HepG2 (cell line): ENCODE measurements around the gene SIGLEC10. TPM values are rescaled to one million over a fixed set of nuclear protein-coding genes. Genes with fewer than 3 reads are reported as not detected.
A peak's percentile ranks its signal among the peaks of the same experiment; 100 is the strongest.

ENCODE experiments used
- ATF1 ChIP-seq: IDR thresholded peaks from 2 replicates; pipeline ENCODE4 v1.6.1; 2016; ENCODE audit warnings: mild to moderate bottlenecking, control low read depth
- FLYWCH1 ChIP-seq: sonication (generic); formaldehyde crosslinking; IDR thresholded peaks from 2 replicates; pipeline ENCODE4 v1.8.1; 2023; ENCODE audit warnings: mild to moderate bottlenecking, missing genetic modification reagents
- HNRNPLL ChIP-seq: fragments of 200-400 bp; formaldehyde crosslinking; IDR thresholded peaks from 2 replicates; pipeline ENCODE4 v1.6.1; 2017; ENCODE audit warnings: mild to moderate bottlenecking, low read depth, low read length; ENCODE audit not compliant: poor library complexity, severe bottlenecking
- ISL2 ChIP-seq: sonication (generic); formaldehyde crosslinking; IDR thresholded peaks from 2 replicates; pipeline ENCODE4 v1.5.0; 2020; ENCODE audit warnings: missing genetic modification reagents
- MED1 ChIP-seq: sonication (generic); formaldehyde crosslinking; IDR thresholded peaks from 2 replicates; pipeline ENCODE4 v1.4.0; 2020; ENCODE audit warnings: missing genetic modification reagents
- MYC ChIP-seq: sonication (generic); formaldehyde crosslinking; IDR thresholded peaks from 2 replicates; pipeline ENCODE4 v1.9.0; 2021; ENCODE audit warnings: missing genetic modification reagents, borderline replicate concordance
- NCOA1 ChIP-seq: sonication (generic); formaldehyde crosslinking; IDR thresholded peaks from 2 replicates; pipeline ENCODE4 v1.9.0; 2021; ENCODE audit warnings: missing genetic modification reagents
- PCBP1 ChIP-seq: fragments of 200-400 bp; formaldehyde crosslinking; IDR thresholded peaks from 2 replicates; pipeline ENCODE4 v1.6.1; 2017; ENCODE audit warnings: mild to moderate bottlenecking, low read depth, low read length, borderline replicate concordance
- SIN3A ChIP-seq: IDR thresholded peaks from 2 replicates; pipeline ENCODE4 v1.6.1; 2011; ENCODE audit warnings: low read depth, mild to moderate bottlenecking, control low read depth, low read length, borderline replicate concordance
- SIX1 ChIP-seq: sonication (generic); formaldehyde crosslinking; IDR thresholded peaks from 2 replicates; pipeline ENCODE4 v1.4.0; 2020; ENCODE audit warnings: missing genetic modification reagents, borderline replicate concordance
- ZMYM3 ChIP-seq: sonication (generic); formaldehyde crosslinking; IDR thresholded peaks from 2 replicates; pipeline ENCODE4 v1.5.1; 2020; ENCODE audit warnings: mild to moderate bottlenecking, missing genetic modification reagents
- ZNF317 ChIP-seq: sonication (generic); formaldehyde crosslinking; IDR thresholded peaks from 2 replicates; pipeline ENCODE4 v1.5.0; 2020; ENCODE audit warnings: mild to moderate bottlenecking, missing genetic modification reagents
- ZNF772 ChIP-seq: sonication (generic); formaldehyde crosslinking; IDR thresholded peaks from 2 replicates; pipeline ENCODE4 v1.5.0; 2020; ENCODE audit warnings: mild to moderate bottlenecking, missing genetic modification reagents
- ZNF883 ChIP-seq: sonication (generic); formaldehyde crosslinking; IDR thresholded peaks from 2 replicates; pipeline ENCODE4 v1.5.1; 2020; ENCODE audit warnings: mild to moderate bottlenecking, missing genetic modification reagents; ENCODE audit errors: not compliant biosample characterization
- polyA plus RNA-seq, 8 experiments: library from polyadenylated mRNA; depleted of rRNA in 3 of 8; stranded (reverse) in 7 of 8; unstranded in 1 of 8; fragments of >200 nt; fragmentation: Illumina TruSeq in 4 of 8; extraction: Trizol in 4 of 8; gene quantifications; 2 replicates each; pipeline versions ENCODE4 v1.2.1 to v1.2.3, GENCODE V29; 2011 to 2016; ENCODE audit warnings: low read depth in 4 of 8, missing spikeins in 1 of 8, mixed read lengths in 1 of 8; ENCODE audit not compliant: insufficient read depth in 1 of 8
- total RNA-seq, 5 experiments: library from RNA; depleted of rRNA; stranded (reverse); fragments of >200 nt; fragmentation: Illumina TruSeq; extraction: Trizol; gene quantifications; 2 replicates each; pipeline ENCODE4 v1.2.3, GENCODE V29; 2016; ENCODE audit warnings: low read depth in 1 of 5
- TF ChIP-seq, protein P1 (sequence below): IDR thresholded peaks from 2 replicates; pipeline ENCODE4 v1.6.1; 2016; ENCODE audit warnings: missing genetic modification reagents, missing compliant biosample characterization
- TF ChIP-seq, protein P2 (sequence below): sonication (generic); formaldehyde crosslinking; IDR thresholded peaks from 2 replicates; pipeline ENCODE4 v1.4.0; 2020; ENCODE audit warnings: mild to moderate bottlenecking, missing genetic modification reagents, borderline replicate concordance
- TF ChIP-seq, protein P3 (sequence below): sonication (generic); formaldehyde crosslinking; IDR thresholded peaks from 2 replicates; pipeline ENCODE4 v1.5.0; 2020; ENCODE audit warnings: mild to moderate bottlenecking, missing genetic modification reagents, moderate library complexity
- TF ChIP-seq, protein P4 (sequence below): sonication (generic); formaldehyde crosslinking; conservative IDR thresholded peaks from 2 replicates; pipeline ENCODE4 v1.4.0; 2020; ENCODE audit warnings: mild to moderate bottlenecking, missing genetic modification reagents, moderate library complexity

The SIGLEC10 gene
- total and polyA plus RNA-seq, 2 of the 13 experiments (the other 11 are each of a cell fraction or from before 2014, with no cell fraction given): not detected

DNA sequence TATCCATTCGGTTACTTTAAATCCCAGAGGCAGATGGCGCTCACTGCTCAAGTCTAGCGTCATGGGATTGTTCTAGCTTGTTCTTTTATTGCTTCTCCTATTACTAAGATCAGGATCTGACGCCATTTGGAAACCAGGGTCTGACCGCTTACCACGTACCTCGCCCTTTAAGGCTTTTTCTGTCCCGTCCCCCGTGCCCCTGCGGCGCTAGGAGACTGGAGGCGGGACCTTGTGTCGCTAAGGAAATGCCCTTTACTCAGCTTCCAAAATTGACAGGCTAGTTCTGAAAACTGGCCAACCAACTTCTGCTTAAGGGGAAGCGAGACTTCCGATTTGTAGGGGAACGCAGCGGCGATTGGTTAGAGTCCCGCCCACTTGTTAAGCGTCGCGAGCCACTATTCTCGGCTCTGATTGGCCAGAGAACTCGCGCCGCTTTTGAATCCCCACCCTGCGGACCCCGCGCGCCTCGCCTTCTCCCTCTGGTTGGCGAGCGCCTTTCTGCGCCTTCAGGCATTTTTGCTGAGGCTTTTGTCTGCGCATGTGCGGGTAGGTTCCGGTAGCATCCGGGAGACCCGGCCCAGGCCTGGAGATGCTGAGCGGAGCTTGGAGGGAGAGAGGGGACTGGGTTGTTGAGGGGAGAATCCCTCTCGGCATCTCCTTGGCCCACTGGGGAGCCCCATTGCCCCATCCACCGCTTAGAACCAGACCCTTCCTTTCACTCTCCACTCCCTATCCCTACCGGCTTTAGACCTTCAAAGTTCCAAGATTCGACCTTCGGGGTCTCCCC, 23.2 kb downstream of the SIGLEC10 start (continued):
- TF ChIP-seq MED1 (peak; percentile 40; the same call in 1 of the 2 replicates), ISL2 (CRISPR knock-in tag) (peak; percentile 34; the same call in 1 of the 2 replicates), SIN3A (peak; percentile 93), ZNF772 (no peak), NCOA1 (CRISPR knock-in tag) (no peak), HNRNPLL (peak; percentile 22), PCBP1 (peak; percentile 84; the same call in 1 of the 2 replicates), ZMYM3 (CRISPR knock-in tag) (no peak), ZNF883 (CRISPR knock-in tag) (peak; percentile 20), FLYWCH1 (peak; percentile 90), ATF1 (CRISPR knock-in tag) (peak; percentile 90), MYC (CRISPR knock-in tag) (peak; percentile 54; the same call in 1 of the 2 replicates), SIX1 (CRISPR knock-in tag) (no peak), ZNF317 (CRISPR knock-in tag) (0 out of 2 replicates have a peak, but pooled peaks have one; percentile 28)
- TF ChIP-seq, protein P1, sequence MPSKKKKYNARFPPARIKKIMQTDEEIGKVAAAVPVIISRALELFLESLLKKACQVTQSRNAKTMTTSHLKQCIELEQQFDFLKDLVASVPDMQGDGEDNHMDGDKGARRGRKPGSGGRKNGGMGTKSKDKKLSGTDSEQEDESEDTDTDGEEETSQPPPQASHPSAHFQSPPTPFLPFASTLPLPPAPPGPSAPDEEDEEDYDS (CRISPR knock-in tag): peak; percentile 70
- TF ChIP-seq, protein P2, sequence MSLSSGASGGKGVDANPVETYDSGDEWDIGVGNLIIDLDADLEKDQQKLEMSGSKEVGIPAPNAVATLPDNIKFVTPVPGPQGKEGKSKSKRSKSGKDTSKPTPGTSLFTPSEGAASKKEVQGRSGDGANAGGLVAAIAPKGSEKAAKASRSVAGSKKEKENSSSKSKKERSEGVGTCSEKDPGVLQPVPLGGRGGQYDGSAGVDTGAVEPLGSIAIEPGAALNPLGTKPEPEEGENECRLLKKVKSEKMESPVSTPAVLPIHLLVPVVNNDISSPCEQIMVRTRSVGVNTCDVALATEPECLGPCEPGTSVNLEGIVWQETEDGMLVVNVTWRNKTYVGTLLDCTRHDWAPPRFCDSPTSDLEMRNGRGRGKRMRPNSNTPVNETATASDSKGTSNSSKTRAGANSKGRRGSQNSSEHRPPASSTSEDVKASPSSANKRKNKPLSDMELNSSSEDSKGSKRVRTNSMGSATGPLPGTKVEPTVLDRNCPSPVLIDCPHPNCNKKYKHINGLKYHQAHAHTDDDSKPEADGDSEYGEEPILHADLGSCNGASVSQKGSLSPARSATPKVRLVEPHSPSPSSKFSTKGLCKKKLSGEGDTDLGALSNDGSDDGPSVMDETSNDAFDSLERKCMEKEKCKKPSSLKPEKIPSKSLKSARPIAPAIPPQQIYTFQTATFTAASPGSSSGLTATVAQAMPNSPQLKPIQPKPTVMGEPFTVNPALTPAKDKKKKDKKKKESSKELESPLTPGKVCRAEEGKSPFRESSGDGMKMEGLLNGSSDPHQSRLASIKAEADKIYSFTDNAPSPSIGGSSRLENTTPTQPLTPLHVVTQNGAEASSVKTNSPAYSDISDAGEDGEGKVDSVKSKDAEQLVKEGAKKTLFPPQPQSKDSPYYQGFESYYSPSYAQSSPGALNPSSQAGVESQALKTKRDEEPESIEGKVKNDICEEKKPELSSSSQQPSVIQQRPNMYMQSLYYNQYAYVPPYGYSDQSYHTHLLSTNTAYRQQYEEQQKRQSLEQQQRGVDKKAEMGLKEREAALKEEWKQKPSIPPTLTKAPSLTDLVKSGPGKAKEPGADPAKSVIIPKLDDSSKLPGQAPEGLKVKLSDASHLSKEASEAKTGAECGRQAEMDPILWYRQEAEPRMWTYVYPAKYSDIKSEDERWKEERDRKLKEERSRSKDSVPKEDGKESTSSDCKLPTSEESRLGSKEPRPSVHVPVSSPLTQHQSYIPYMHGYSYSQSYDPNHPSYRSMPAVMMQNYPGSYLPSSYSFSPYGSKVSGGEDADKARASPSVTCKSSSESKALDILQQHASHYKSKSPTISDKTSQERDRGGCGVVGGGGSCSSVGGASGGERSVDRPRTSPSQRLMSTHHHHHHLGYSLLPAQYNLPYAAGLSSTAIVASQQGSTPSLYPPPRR (CRISPR knock-in tag): no peak
- TF ChIP-seq, protein P3, sequence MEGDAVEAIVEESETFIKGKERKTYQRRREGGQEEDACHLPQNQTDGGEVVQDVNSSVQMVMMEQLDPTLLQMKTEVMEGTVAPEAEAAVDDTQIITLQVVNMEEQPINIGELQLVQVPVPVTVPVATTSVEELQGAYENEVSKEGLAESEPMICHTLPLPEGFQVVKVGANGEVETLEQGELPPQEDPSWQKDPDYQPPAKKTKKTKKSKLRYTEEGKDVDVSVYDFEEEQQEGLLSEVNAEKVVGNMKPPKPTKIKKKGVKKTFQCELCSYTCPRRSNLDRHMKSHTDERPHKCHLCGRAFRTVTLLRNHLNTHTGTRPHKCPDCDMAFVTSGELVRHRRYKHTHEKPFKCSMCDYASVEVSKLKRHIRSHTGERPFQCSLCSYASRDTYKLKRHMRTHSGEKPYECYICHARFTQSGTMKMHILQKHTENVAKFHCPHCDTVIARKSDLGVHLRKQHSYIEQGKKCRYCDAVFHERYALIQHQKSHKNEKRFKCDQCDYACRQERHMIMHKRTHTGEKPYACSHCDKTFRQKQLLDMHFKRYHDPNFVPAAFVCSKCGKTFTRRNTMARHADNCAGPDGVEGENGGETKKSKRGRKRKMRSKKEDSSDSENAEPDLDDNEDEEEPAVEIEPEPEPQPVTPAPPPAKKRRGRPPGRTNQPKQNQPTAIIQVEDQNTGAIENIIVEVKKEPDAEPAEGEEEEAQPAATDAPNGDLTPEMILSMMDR (CRISPR knock-in tag): no peak; the same call in 1 of the 2 replicates
- TF ChIP-seq, protein P4, sequence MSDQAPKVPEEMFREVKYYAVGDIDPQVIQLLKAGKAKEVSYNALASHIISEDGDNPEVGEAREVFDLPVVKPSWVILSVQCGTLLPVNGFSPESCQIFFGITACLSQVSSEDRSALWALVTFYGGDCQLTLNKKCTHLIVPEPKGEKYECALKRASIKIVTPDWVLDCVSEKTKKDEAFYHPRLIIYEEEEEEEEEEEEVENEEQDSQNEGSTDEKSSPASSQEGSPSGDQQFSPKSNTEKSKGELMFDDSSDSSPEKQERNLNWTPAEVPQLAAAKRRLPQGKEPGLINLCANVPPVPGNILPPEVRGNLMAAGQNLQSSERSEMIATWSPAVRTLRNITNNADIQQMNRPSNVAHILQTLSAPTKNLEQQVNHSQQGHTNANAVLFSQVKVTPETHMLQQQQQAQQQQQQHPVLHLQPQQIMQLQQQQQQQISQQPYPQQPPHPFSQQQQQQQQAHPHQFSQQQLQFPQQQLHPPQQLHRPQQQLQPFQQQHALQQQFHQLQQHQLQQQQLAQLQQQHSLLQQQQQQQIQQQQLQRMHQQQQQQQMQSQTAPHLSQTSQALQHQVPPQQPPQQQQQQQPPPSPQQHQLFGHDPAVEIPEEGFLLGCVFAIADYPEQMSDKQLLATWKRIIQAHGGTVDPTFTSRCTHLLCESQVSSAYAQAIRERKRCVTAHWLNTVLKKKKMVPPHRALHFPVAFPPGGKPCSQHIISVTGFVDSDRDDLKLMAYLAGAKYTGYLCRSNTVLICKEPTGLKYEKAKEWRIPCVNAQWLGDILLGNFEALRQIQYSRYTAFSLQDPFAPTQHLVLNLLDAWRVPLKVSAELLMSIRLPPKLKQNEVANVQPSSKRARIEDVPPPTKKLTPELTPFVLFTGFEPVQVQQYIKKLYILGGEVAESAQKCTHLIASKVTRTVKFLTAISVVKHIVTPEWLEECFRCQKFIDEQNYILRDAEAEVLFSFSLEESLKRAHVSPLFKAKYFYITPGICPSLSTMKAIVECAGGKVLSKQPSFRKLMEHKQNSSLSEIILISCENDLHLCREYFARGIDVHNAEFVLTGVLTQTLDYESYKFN (CRISPR knock-in tag): 0 out of 2 replicates have a peak, but pooled peaks have one; percentile 27
